Measurements from ENCODE around the gene OR2Z1.
"Not testable (repeated sequence)": the region's sequence is repeated elsewhere in the genome, so short reads cannot be mapped to it uniquely, and the experiment has no call there.

GRCh38 chr19:8705304-8705703 lies 16.1 kb upstream of the OR2Z1 start:
- not testable (repeated sequence) for TF ChIP-seq POLR2A (IDR thresholded peaks at IDR 0.05); CTCF (IDR thresholded peaks at IDR 0.05); POLR2AphosphoS5 (IDR thresholded peaks at IDR 0.05; ENCODE audit: insufficient read depth in 1 of 2, low read depth in 1 of 2)

Measured in vagina (tissue), 2 donors.